Activated CD4-positive, alpha-beta T cell treated with anti-CD3 and anti-CD28 coated beads for 48 hours (primary cell): ENCODE results near the gene ELAC1.
A peak's percentile ranks its signal among the peaks of the same experiment; 100 is the strongest.

Experiments used
- DNase-seq: peaks from one replicate; pipeline ENCODE4 v3.0.0-alpha.2; 2020

The ELAC1 gene

GRCh38 chr18:51021226-51021965 lies 53.6 kb downstream of the ELAC1 start:
- DNase-seq = no peak

DNA sequence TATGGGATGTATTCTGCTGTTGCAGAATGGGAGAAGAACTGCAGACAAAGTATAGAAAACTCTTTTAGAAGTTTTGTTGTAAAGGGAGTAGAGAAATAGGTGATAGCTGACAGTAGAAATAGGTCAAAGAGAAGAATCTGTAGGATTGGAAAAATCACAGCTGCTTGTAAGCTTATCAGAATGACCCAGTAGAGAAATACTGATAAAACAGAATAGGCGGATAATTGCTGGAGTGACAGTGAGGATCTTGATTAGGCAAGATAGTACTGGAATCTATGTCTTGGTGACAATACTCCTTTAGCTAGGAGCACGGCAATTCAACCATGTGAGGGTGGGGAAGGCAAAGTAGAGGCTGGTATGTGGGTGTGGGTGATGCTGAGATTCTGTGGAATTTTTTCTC lies 57.7 kb downstream of the ELAC1 start:
- DNase-seq = no peak

DNA sequence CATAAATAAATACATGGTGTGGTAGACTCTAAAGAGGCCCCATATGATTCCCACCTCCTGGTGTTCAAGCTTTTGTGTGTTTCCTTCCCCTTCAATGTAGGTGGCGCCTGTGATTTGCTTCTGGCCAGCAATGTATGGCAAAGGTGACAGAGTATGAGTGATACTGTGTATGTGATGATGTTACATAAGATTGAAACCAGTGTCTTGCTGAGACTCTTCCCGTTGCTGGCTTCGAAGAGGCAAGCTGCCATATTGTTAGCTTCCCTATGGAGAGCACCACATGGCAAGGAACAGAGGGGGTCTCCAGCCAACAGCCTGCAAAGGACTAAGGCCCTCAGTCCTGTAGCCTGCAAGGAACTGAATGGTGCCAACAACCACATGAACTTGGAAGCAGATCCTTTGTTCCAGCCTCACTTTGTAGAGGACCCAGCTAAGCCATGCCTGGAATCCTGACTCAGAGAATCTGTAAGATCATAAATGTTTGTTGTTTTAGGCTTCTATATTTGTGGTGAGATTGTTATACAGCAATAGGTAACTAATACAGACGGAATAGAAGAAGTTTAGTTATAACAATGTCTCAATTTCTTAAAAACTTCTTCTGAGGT lies 60.5 kb downstream of the ELAC1 start:
- peak; percentile 18 for DNase-seq

- DNase-seq = no peak
Observed at GRCh38 chr18:51029378-51029693, 61.5 kb downstream of the ELAC1 start.

DNA sequence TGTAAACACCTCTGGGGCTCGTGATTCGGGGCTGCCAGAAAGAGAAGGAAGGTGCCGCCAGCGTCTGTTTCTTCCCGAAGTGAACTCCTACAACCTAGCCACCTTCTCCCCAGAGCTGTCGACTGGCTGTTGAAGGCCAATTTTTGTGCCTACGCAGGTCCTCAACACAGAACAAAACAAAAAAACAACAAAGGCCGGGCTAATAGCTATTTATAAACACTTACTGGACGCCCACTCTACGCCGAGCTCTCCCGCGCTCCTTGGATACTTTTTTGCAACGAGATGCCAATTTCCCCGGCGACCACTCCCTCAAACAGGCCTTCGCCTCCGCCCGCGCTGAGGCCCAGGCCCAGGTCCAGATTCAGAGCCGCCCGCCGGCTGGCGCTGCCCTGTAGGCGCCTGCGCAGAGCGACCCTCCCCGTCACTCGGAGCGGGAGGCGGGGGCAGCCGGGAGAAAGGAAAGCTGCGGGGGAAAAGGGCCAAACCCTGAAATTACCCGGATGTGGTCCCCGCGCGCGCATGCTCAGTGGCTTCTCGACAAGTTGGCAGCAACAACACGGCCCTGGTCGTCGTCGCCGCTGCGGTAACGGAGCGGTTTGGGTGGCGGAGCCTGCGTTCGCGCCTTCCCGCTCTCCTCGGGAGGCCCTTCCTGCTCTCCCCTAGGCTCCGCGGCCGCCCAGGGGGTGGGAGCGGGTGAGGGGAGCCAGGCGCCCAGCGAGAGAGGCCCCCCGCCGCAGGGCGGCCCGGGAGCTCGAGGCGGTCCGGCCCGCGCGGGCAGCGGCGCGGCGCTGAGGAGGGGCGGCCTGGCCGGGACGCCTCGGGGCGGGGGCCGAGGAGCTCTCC lies 62.1 kb downstream of the ELAC1 start, which contains the start of gene SMAD4:
TSS of gene SMAD4 (plus strand) at position 520 of the 843 bp plus-strand sequence. CDS start 16,834 bp downstream, outside the sequence.
- DNase-seq = peak; percentile 99

GRCh38 chr18:51030537-51031258 lies 62.9 kb downstream of the ELAC1 start:
- peak; percentile 73 for DNase-seq

DNA sequence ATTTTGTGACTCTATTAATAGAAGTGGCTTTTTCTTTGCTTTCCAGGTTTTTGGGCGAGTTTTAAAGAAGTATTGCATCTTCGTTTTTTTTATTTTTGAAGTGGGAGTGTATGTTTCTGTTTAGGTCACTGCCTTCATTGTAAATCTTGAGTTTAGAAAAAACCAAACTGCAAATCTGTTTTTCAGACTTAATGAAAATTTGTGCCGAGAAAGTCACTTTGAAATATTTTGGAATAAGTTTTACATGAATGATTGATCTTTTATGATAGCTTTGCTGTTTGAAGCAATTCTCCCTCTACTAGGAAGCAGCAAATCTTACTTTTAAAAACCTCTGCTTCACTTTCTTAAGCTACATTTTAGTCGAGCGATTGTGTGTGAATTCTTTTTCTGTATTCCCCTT lies 64.4 kb downstream of the ELAC1 start:
- DNase-seq = no peak

DNA sequence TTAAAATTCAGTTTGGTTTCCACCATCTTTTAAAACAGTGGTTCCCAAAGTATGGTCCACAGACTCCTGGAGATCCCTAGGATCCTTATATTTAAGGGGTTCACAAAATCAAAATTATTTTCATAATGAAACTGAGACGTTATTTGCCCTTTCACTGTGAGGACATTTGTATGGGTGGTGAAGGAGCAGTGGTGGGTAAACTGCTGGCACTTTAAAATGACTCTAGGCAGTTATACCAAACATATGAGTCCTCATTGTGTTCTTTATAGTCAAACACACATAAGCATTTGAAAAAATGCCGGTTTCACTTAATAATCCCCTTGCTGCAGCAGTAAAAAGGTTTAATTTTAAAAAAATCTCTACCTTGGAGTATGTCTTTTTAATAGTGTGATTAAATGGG lies 69.4 kb downstream of the ELAC1 start:
- DNase-seq = no peak
